SK-N-MC (cell line): ENCODE results near the gene SLC35F1.

Experiments
- DNase-seq: peaks from one replicate; pipeline ENCODE4 v3.0.0-alpha.2; 2011; ENCODE audit warnings: low read depth, low spot score
- H3K27ac ChIP-seq: fragments of 200-600 bp; sonication (generic); 2 replicates; pipeline ENCODE4 v1.5.1; 2016; ENCODE audit warnings: mixed run types
- H3K36me3 ChIP-seq: fragments of 200-600 bp; sonication (generic); 2 replicates; pipeline ENCODE4 v1.6.1; 2017; ENCODE audit warnings: antibody characterized with exemption, low read length, mixed read lengths; ENCODE audit not compliant: insufficient read depth
- H3K4me3 ChIP-seq: fragments of 200-600 bp; sonication (generic); 2 replicates; pipeline ENCODE4 v1.5.1; 2016
- H3K9ac ChIP-seq: fragments of 200-600 bp; sonication (generic); 2 replicates; pipeline ENCODE4 v1.8.0; 2017; ENCODE audit warnings: mixed run types, mixed read lengths; ENCODE audit not compliant: insufficient read length
- H3K9me3 ChIP-seq: fragments of 200-600 bp; sonication (generic); 2 replicates; pipeline ENCODE4 v1.6.1; 2017; ENCODE audit warnings: low read depth, mild to moderate bottlenecking, antibody characterized with exemption, low read length, moderate library complexity, mixed read lengths
- EZH2 ChIP-seq: fragments of 200-600 bp; sonication (generic); IDR thresholded peaks from one replicate; pipeline ENCODE4 v1.6.1; 2017; ENCODE audit warnings: antibody characterized with exemption
- FOXP2 ChIP-seq: optimal IDR thresholded peaks from 2 replicates; pipeline ENCODE3; 2011; ENCODE audit warnings: mild to moderate bottlenecking, moderate library complexity; ENCODE audit not compliant: insufficient read depth; ENCODE audit errors: extremely low read length, control extremely low read depth
- POLR2AphosphoS5 ChIP-seq: IDR thresholded peaks from 2 replicates; pipeline ENCODE4 v1.6.1; 2012; ENCODE audit warnings: mild to moderate bottlenecking, low read depth, low read length, borderline replicate concordance

SLC35F1 gene

GRCh38 chr6:118309337-118310093, 402.5 kb downstream of the SLC35F1 start:
- Histone ChIP-seq H3K4me3 (no peak overlapping the region), H3K9me3 (no peaks in the 10 kb centered on the region), H3K9ac (no peak overlapping the region), H3K36me3 (no peaks in the 10 kb centered on the region), H3K27ac (no peak overlapping the region)
- no peak for DNase-seq
- no peak for TF ChIP-seq FOXP2
- no peak for TF ChIP-seq EZH2
- TF ChIP-seq POLR2AphosphoS5 = no peak

- Histone ChIP-seq H3K36me3 (no peaks in the 10 kb centered on the region), H3K9ac (no peak overlapping the region), H3K4me3 (no peak overlapping the region), H3K27ac (no peak overlapping the region), H3K9me3 (no peaks in the 10 kb centered on the region)
- no peak for DNase-seq
- TF ChIP-seq POLR2AphosphoS5 = no peak
- no peak for TF ChIP-seq EZH2
- no peak for TF ChIP-seq FOXP2
These were observed 406.1 kb downstream of the SLC35F1 start for GRCh38 chr6:118313208-118313607.

GRCh38 chr6:118313762-118314161, 406.7 kb downstream of the SLC35F1 start:
- H3K9ac ChIP-seq = no peak overlapping the region
- no peak for TF ChIP-seq POLR2AphosphoS5
- no peak for TF ChIP-seq FOXP2
- no peak for TF ChIP-seq EZH2
- H3K9me3 ChIP-seq = no peaks in the 10 kb centered on the region

GRCh38 chr6:118316796-118317384, 409.8 kb downstream of the SLC35F1 start:
- no peak for TF ChIP-seq EZH2
- no peak for TF ChIP-seq FOXP2
- no peak for TF ChIP-seq POLR2AphosphoS5
- H3K36me3 ChIP-seq = no peaks in the 10 kb centered on the region
- H3K9ac ChIP-seq = no peak overlapping the region
- no peak overlapping the region for H3K27ac ChIP-seq
- DNase-seq = no peak
- no peak overlapping the region for H3K4me3 ChIP-seq
- no peaks in the 10 kb centered on the region for H3K9me3 ChIP-seq

More at GRCh38 chr6:118313762-118314161, 406.7 kb downstream of the SLC35F1 start:
- no peak for DNase-seq
- H3K27ac ChIP-seq = no peak overlapping the region
- H3K4me3 ChIP-seq = no peak overlapping the region
- H3K36me3 ChIP-seq = no peaks in the 10 kb centered on the region

- TF ChIP-seq FOXP2 (no peak), EZH2 (no peak), POLR2AphosphoS5 (no peak)
- Histone ChIP-seq H3K27ac (no peak overlapping the region), H3K36me3 (no peaks in the 10 kb centered on the region), H3K9ac (no peak overlapping the region), H3K4me3 (no peak overlapping the region), H3K9me3 (no peaks in the 10 kb centered on the region)
- DNase-seq = no peak
These were observed 410.8 kb downstream of the SLC35F1 start for GRCh38 chr6:118317581-118318563.

- DNase-seq = no peak
- Histone ChIP-seq H3K4me3 (no peak overlapping the region), H3K9ac (no peak overlapping the region), H3K27ac (no peak overlapping the region), H3K36me3 (no peaks in the 10 kb centered on the region), H3K9me3 (no peaks in the 10 kb centered on the region)
- TF ChIP-seq EZH2 (no peak), FOXP2 (no peak), POLR2AphosphoS5 (no peak)
These were observed 411.6 kb downstream of the SLC35F1 start for GRCh38 chr6:118318648-118319047.

GRCh38 chr6:118319416-118319815, 412.4 kb downstream of the SLC35F1 start:
- TF ChIP-seq FOXP2 (no peak), EZH2 (no peak), POLR2AphosphoS5 (no peak)
- H3K9ac ChIP-seq = no peak overlapping the region
- no peaks in the 10 kb centered on the region for H3K9me3 ChIP-seq
- no peak for DNase-seq
- no peak overlapping the region for H3K27ac ChIP-seq
- no peaks in the 10 kb centered on the region for H3K36me3 ChIP-seq
- no peak overlapping the region for H3K4me3 ChIP-seq
